WTC11 (cell line): ENCODE results near the gene PRRC2C. TPM values are rescaled to one million over a fixed set of nuclear protein-coding genes. Genes with fewer than 3 reads are reported as not detected.

ENCODE experiments used
- ATAC-seq: fragments of 200-7000 bp; cut with Tn5 transposase; 2 replicates; pipeline ENCODE4 v1.10.0; 2021; ENCODE audit warnings: mild to moderate bottlenecking, moderate library complexity
- CTCF ChIA-PET: fragments of 300-600 bp; sonication (Branson Sonifier 250); formaldehyde crosslinking; loops from one replicate; lab custom pipeline; 2021; ENCODE audit warnings: antibody characterized with exemption; lab: Charles Lee
- POLR2A ChIA-PET: fragments of 350-600 bp; sonication (Branson Sonifier 250); formaldehyde crosslinking; loops from one replicate; lab custom pipeline; 2021; ENCODE audit warnings: antibody characterized with exemption; lab: Charles Lee
- DNase-seq: peaks from one replicate; pipeline ENCODE4 v3.0.0; 2021; ENCODE audit warnings: low spot score
- H3K27ac Mint-ChIP-seq: 2 replicates; pipeline ENCODE4 v1.8.0; 2021; ENCODE audit warnings: mixed read lengths
- H3K27me3 Mint-ChIP-seq: 2 replicates; pipeline ENCODE4 v1.8.0; 2021; ENCODE audit warnings: low read depth, mild to moderate bottlenecking, moderate library complexity, mixed read lengths
- H3K36me3 Mint-ChIP-seq: 2 replicates; pipeline ENCODE4 v1.8.0; 2021; ENCODE audit warnings: mixed read lengths
- H3K4me1 Mint-ChIP-seq: 2 replicates; pipeline ENCODE4 v1.8.0; 2022; ENCODE audit warnings: mixed read lengths
- H3K4me3 Mint-ChIP-seq: 2 replicates; pipeline ENCODE4 v1.8.0; 2021; ENCODE audit warnings: mild to moderate bottlenecking, moderate library complexity, mixed read lengths
- H3K9me3 Mint-ChIP-seq: 2 replicates; pipeline ENCODE4 v1.8.0; 2021; ENCODE audit warnings: mixed read lengths
- ATF1 ChIP-seq: sonication (generic); formaldehyde crosslinking; IDR thresholded peaks from 2 replicates; pipeline ENCODE4 v1.8.1; 2023; ENCODE audit warnings: mild to moderate bottlenecking, moderate library complexity, missing genetic modification reagents
- FOXJ3 ChIP-seq: sonication (generic); formaldehyde crosslinking; IDR thresholded peaks from 2 replicates; pipeline ENCODE4 v1.9.0; 2021; ENCODE audit warnings: missing genetic modification reagents, mild to moderate bottlenecking, borderline replicate concordance
- FOXP1 ChIP-seq: sonication (generic); formaldehyde crosslinking; IDR thresholded peaks from 2 replicates; pipeline ENCODE4 v1.8.0; 2022; ENCODE audit warnings: missing genetic modification reagents, mild to moderate bottlenecking, moderate library complexity, borderline replicate concordance
- IRF2 ChIP-seq: sonication (generic); formaldehyde crosslinking; IDR thresholded peaks from 2 replicates; pipeline ENCODE4 v1.8.0; 2022; ENCODE audit warnings: low read depth, missing genetic modification reagents, borderline replicate concordance
- JUN ChIP-seq: sonication (generic); formaldehyde crosslinking; IDR thresholded peaks from 2 replicates; pipeline ENCODE4 v1.8.0; 2023; ENCODE audit warnings: mild to moderate bottlenecking, missing genetic modification reagents
- MXD4 ChIP-seq: fragments of 250-450 bp; sonication (Bioruptor Pico); IDR thresholded peaks from 2 replicates; pipeline ENCODE4 v1.8.0; 2021; ENCODE audit warnings: mild to moderate bottlenecking, moderate library complexity, borderline replicate concordance
- MYBL2 ChIP-seq: sonication (generic); formaldehyde crosslinking; IDR thresholded peaks from 2 replicates; pipeline ENCODE4 v1.8.1; 2023; ENCODE audit warnings: mild to moderate bottlenecking, moderate library complexity, missing genetic modification reagents
- NFE2L1 ChIP-seq: sonication (generic); formaldehyde crosslinking; IDR thresholded peaks from 2 replicates; pipeline ENCODE4 v1.8.1; 2023; ENCODE audit warnings: missing genetic modification reagents
- RORB ChIP-seq: fragments of 250-450 bp; sonication (Bioruptor Pico); IDR thresholded peaks from 2 replicates; pipeline ENCODE4 v1.9.0; 2021; ENCODE audit warnings: mild to moderate bottlenecking
- TEAD1 ChIP-seq: sonication (generic); formaldehyde crosslinking; IDR thresholded peaks from 2 replicates; pipeline ENCODE4 v1.8.0; 2022; ENCODE audit warnings: mild to moderate bottlenecking, missing genetic modification reagents
- ZBTB21 ChIP-seq: sonication (generic); formaldehyde crosslinking; IDR thresholded peaks from 2 replicates; pipeline ENCODE4 v1.8.1; 2023; ENCODE audit warnings: mild to moderate bottlenecking, missing genetic modification reagents, borderline replicate concordance
- ZNF121 ChIP-seq: sonication (generic); formaldehyde crosslinking; IDR thresholded peaks from 2 replicates; pipeline ENCODE4 v1.8.0; 2023; ENCODE audit warnings: missing genetic modification reagents
- ZNF219 ChIP-seq: sonication (generic); formaldehyde crosslinking; IDR thresholded peaks from 2 replicates; pipeline ENCODE4 v1.8.0; 2023; ENCODE audit warnings: missing genetic modification reagents, mild to moderate bottlenecking, borderline replicate concordance
- total RNA-seq: library from RNA; stranded (reverse); gene quantifications from 3 replicates; pipeline ENCODE4 v1.2.3, GENCODE V29; 2021
- TF ChIP-seq, protein P1 (sequence below): sonication (generic); formaldehyde crosslinking; IDR thresholded peaks from 2 replicates; pipeline ENCODE4 v1.8.1; 2022; ENCODE audit warnings: mild to moderate bottlenecking, moderate library complexity, missing genetic modification reagents
- TF ChIP-seq, protein P2 (sequence below): sonication (generic); formaldehyde crosslinking; IDR thresholded peaks from 2 replicates; pipeline ENCODE4 v1.8.0; 2022; ENCODE audit warnings: mild to moderate bottlenecking, missing genetic modification reagents
- TF ChIP-seq, protein P3 (sequence below): sonication (generic); formaldehyde crosslinking; conservative IDR thresholded peaks from 2 replicates; pipeline ENCODE4 v1.8.1; 2022; ENCODE audit warnings: mild to moderate bottlenecking, missing genetic modification reagents
- TF ChIP-seq, protein P4 (sequence below): sonication (generic); formaldehyde crosslinking; IDR thresholded peaks from 2 replicates; pipeline ENCODE4 v1.8.1; 2022; ENCODE audit warnings: missing genetic modification reagents, borderline replicate concordance
- TF ChIP-seq, protein P5 (sequence below): fragments of 200-600 bp; IDR thresholded peaks from 2 replicates; pipeline ENCODE4 v1.8.0; 2022; ENCODE audit warnings: antibody characterized with exemption
- TF ChIP-seq, protein P6 (sequence below): fragments of 250-450 bp; sonication (Bioruptor Pico); IDR thresholded peaks from 2 replicates; pipeline ENCODE4 v1.9.0; 2021; ENCODE audit warnings: mild to moderate bottlenecking
- TF ChIP-seq, protein P7 (sequence below): sonication (generic); formaldehyde crosslinking; IDR thresholded peaks from 2 replicates; pipeline ENCODE4 v1.8.0; 2022; ENCODE audit warnings: mild to moderate bottlenecking, missing genetic modification reagents

PRRC2C gene
- total RNA-seq, 1 experiment from 2014 or later: 236 TPM

DNA sequence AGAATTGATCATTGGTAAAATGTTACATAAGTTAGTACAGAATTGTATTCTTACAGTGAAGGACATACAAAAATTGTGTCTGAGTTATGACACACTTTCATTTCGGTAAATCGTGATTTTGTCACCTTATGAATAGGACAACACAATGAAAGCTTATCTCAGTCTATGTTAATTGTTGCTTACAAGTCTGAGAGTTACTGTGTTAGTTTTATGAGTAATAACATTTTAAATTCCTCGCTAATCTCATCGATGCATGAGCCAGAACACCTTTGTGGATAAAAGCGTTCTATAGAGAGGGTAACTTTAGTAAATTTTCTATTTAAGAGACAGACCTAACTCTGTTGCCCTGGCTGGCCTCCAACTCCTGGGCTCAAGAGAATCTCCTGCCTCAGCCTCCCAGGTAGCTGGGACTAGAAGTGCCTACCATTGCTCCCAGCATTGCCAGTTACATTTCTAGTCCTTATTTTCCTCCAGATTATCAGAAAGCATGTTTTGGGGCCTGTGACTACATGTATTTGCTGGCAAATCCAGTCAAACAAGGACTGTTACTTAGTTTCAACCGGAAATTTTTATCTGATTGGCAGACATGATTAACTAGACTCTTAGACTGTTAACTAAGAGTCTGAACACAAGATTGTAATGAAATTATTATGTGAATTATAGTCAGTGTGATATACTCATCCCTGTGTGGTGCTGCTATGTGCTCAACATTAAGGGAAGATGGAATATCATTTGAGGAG is 3.0 kb downstream of the PRRC2C start:
- H3K27ac Mint-ChIP-seq: peak overlapping the region; percentile 25; the same call in 1 of the 2 replicates
- H3K9me3 Mint-ChIP-seq: no peaks in the 10 kb centered on the region
- ChIA-PET CTCF (no interaction called here), POLR2A (no interaction called here)
- TF ChIP-seq JUN (CRISPR knock-in tag) (no peak), IRF2 (CRISPR knock-in tag) (no peak), ZNF219 (CRISPR knock-in tag) (no peak), TEAD1 (no peak), FOXJ3 (CRISPR knock-in tag) (no peak), MYBL2 (no peak), ZNF121 (CRISPR knock-in tag) (no peak), MXD4 (CRISPR knock-in tag) (no peak), FOXP1 (no peak), ZBTB21 (CRISPR knock-in tag) (no peak), ATF1 (CRISPR knock-in tag) (no peak), NFE2L1 (CRISPR knock-in tag) (no peak), RORB (no peak)
- TF ChIP-seq, protein P1, sequence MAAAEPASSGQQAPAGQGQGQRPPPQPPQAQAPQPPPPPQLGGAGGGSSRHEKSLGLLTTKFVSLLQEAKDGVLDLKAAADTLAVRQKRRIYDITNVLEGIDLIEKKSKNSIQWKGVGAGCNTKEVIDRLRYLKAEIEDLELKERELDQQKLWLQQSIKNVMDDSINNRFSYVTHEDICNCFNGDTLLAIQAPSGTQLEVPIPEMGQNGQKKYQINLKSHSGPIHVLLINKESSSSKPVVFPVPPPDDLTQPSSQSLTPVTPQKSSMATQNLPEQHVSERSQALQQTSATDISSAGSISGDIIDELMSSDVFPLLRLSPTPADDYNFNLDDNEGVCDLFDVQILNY (CRISPR knock-in tag): no peak
- TF ChIP-seq, protein P2, sequence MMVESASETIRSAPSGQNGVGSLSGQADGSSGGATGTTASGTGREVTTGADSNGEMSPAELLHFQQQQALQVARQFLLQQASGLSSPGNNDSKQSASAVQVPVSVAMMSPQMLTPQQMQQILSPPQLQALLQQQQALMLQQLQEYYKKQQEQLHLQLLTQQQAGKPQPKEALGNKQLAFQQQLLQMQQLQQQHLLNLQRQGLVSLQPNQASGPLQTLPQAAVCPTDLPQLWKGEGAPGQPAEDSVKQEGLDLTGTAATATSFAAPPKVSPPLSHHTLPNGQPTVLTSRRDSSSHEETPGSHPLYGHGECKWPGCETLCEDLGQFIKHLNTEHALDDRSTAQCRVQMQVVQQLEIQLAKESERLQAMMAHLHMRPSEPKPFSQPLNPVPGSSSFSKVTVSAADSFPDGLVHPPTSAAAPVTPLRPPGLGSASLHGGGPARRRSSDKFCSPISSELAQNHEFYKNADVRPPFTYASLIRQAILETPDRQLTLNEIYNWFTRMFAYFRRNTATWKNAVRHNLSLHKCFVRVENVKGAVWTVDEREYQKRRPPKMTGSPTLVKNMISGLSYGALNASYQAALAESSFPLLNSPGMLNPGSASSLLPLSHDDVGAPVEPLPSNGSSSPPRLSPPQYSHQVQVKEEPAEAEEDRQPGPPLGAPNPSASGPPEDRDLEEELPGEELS (CRISPR knock-in tag): no peak
- TF ChIP-seq, protein P3, sequence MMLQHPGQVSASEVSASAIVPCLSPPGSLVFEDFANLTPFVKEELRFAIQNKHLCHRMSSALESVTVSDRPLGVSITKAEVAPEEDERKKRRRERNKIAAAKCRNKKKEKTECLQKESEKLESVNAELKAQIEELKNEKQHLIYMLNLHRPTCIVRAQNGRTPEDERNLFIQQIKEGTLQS (CRISPR knock-in tag): no peak
- TF ChIP-seq, protein P4, sequence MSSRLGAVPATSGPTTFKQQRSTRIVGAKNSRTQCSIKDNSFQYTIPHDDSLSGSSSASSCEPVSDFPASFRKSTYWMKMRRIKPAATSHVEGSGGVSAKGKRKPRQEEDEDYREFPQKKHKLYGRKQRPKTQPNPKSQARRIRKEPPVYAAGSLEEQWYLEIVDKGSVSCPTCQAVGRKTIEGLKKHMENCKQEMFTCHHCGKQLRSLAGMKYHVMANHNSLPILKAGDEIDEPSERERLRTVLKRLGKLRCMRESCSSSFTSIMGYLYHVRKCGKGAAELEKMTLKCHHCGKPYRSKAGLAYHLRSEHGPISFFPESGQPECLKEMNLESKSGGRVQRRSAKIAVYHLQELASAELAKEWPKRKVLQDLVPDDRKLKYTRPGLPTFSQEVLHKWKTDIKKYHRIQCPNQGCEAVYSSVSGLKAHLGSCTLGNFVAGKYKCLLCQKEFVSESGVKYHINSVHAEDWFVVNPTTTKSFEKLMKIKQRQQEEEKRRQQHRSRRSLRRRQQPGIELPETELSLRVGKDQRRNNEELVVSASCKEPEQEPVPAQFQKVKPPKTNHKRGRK (CRISPR knock-in tag): no peak
- TF ChIP-seq, protein P5, sequence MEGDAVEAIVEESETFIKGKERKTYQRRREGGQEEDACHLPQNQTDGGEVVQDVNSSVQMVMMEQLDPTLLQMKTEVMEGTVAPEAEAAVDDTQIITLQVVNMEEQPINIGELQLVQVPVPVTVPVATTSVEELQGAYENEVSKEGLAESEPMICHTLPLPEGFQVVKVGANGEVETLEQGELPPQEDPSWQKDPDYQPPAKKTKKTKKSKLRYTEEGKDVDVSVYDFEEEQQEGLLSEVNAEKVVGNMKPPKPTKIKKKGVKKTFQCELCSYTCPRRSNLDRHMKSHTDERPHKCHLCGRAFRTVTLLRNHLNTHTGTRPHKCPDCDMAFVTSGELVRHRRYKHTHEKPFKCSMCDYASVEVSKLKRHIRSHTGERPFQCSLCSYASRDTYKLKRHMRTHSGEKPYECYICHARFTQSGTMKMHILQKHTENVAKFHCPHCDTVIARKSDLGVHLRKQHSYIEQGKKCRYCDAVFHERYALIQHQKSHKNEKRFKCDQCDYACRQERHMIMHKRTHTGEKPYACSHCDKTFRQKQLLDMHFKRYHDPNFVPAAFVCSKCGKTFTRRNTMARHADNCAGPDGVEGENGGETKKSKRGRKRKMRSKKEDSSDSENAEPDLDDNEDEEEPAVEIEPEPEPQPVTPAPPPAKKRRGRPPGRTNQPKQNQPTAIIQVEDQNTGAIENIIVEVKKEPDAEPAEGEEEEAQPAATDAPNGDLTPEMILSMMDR: no peak
- TF ChIP-seq, protein P6, sequence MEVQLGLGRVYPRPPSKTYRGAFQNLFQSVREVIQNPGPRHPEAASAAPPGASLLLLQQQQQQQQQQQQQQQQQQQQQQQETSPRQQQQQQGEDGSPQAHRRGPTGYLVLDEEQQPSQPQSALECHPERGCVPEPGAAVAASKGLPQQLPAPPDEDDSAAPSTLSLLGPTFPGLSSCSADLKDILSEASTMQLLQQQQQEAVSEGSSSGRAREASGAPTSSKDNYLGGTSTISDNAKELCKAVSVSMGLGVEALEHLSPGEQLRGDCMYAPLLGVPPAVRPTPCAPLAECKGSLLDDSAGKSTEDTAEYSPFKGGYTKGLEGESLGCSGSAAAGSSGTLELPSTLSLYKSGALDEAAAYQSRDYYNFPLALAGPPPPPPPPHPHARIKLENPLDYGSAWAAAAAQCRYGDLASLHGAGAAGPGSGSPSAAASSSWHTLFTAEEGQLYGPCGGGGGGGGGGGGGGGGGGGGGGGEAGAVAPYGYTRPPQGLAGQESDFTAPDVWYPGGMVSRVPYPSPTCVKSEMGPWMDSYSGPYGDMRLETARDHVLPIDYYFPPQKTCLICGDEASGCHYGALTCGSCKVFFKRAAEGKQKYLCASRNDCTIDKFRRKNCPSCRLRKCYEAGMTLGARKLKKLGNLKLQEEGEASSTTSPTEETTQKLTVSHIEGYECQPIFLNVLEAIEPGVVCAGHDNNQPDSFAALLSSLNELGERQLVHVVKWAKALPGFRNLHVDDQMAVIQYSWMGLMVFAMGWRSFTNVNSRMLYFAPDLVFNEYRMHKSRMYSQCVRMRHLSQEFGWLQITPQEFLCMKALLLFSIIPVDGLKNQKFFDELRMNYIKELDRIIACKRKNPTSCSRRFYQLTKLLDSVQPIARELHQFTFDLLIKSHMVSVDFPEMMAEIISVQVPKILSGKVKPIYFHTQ (CRISPR knock-in tag): no peak
- TF ChIP-seq, protein P7, sequence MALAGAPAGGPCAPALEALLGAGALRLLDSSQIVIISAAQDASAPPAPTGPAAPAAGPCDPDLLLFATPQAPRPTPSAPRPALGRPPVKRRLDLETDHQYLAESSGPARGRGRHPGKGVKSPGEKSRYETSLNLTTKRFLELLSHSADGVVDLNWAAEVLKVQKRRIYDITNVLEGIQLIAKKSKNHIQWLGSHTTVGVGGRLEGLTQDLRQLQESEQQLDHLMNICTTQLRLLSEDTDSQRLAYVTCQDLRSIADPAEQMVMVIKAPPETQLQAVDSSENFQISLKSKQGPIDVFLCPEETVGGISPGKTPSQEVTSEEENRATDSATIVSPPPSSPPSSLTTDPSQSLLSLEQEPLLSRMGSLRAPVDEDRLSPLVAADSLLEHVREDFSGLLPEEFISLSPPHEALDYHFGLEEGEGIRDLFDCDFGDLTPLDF (CRISPR knock-in tag): no peak
- H3K4me3 Mint-ChIP-seq: peak overlapping the region; percentile 95
- DNase-seq (no peak), ATAC-seq (no peak)
- peaks cover 57% of the 10 kb centered on the region for H3K4me1 Mint-ChIP-seq
- no peaks in the 10 kb centered on the region for H3K27me3 Mint-ChIP-seq
- peaks cover 4% of the 10 kb centered on the region for H3K36me3 Mint-ChIP-seq
